HCT116 (cell line): ENCODE data around the gene EMB. TPM values are rescaled to one million over a fixed set of nuclear protein-coding genes. Genes with fewer than 3 reads are reported as not detected.

Experiments used
- ATAC-seq: fragments of 200-7000 bp; cut with Tn5 transposase; 2 replicates; pipeline ENCODE4 v1.9.1; 2020; ENCODE audit warnings: mild to moderate bottlenecking, moderate library complexity
- Bru-seq: library from RNA; stranded (reverse); fragments of 400-500 nt; gene quantifications from one replicate; lab custom pipeline; 2021; lab: Mats Ljungman, UMichigan
- BruChase-seq, 2 experiments: library from RNA; stranded (reverse); fragments of 400-500 nt; gene quantifications; one replicate each; lab custom pipeline; 2021; lab: Mats Ljungman, UMichigan
- BruUV-seq: library from RNA; stranded (reverse); fragments of 400-500 nt; replicated peaks from 2 replicates; lab custom pipeline; 2021; lab: Mats Ljungman, UMichigan
- CTCF ChIA-PET: fragments of 300-600 bp; sonication (Branson Sonifier 250); formaldehyde crosslinking; loops from one replicate; lab custom pipeline; 2021; ENCODE audit warnings: antibody characterized with exemption; lab: Charles Lee
- POLR2A ChIA-PET: fragments of 300-600, 350-600 bp; sonication (Branson Sonifier 250); formaldehyde crosslinking; loops from one replicate; lab custom pipeline; 2021; ENCODE audit warnings: antibody characterized with exemption; lab: Charles Lee
- RAD21 ChIA-PET, 2 experiments: fragments of 300-600 bp; sonication (Branson Sonifier 250); formaldehyde crosslinking; loops; one replicate each; lab custom pipeline; 2023; ENCODE audit warnings: low total read pairs in 2 of 2; ENCODE audit not compliant: uncharacterized antibody in 2 of 2, unreplicated experiment in 2 of 2, low non-redundant PET in 1 of 2; lab: Charles Lee
- DNase-seq: peaks from one replicate; pipeline ENCODE4 v3.0.0-alpha.2; 2010; ENCODE audit warnings: low read depth, low spot score
- H2AFZ ChIP-seq: fragments of 200-600 bp; shearing (Covaris generic), sonication (generic); 2 replicates; pipeline ENCODE4 v1.6.1; 2017; ENCODE audit warnings: low read depth, mixed run types, mixed read lengths, antibody characterized with exemption, low read length; ENCODE audit not compliant: poor library complexity, severe bottlenecking
- H3K27ac ChIP-seq: 2 replicates; pipeline ENCODE4 v1.5.1; 2012; ENCODE audit warnings: low read depth, low read length
- H3K27me3 ChIP-seq: fragments of 200-600 bp; sonication (generic); 2 replicates; pipeline ENCODE4 v1.6.1; 2016; ENCODE audit warnings: mixed run types, low read length, mixed read lengths; ENCODE audit not compliant: insufficient read depth
- H3K36me3 ChIP-seq, 2 experiments: fragments of 200-500 bp in 1 of 2; fragments of 200-600 bp in 1 of 2; sonication (Bioruptor generic) in 1 of 2; sonication (generic) in 1 of 2; 2 replicates each; pipeline versions ENCODE4 v1.5.1 to v1.6.1; 2014 to 2016; ENCODE audit warnings: low read length in 2 of 2, inconsistent platforms in 1 of 2, mixed read lengths in 1 of 2, mixed run types in 1 of 2; ENCODE audit not compliant: insufficient read depth in 2 of 2, control insufficient read depth in 1 of 2
- H3K4me1 ChIP-seq, 2 experiments: fragments of 200-600 bp in 1 of 2; sonication (generic) in 1 of 2; 2 replicates each; pipeline versions ENCODE4 v1.5.1 to v1.6.1; 2012 to 2017; ENCODE audit warnings: low read length in 2 of 2, inconsistent platforms in 1 of 2, mild to moderate bottlenecking in 1 of 2, mixed read lengths in 1 of 2, mixed run types in 1 of 2, moderate library complexity in 1 of 2; ENCODE audit not compliant: insufficient read depth in 2 of 2, control insufficient read depth in 1 of 2
- H3K4me2 ChIP-seq: fragments of 200-600 bp; sonication (generic); 2 replicates; pipeline ENCODE4 v1.6.1; 2017; ENCODE audit warnings: mixed run types, low read length, mixed read lengths
- H3K4me3 ChIP-seq, 2 experiments: fragments of 200-600 bp in 1 of 2; sonication (generic) in 1 of 2; replicated peaks in 1 of 2; 2 replicates each; pipeline ENCODE4 v1.5.1; 2011 to 2016; ENCODE audit warnings: low read length in 2 of 2, control low read depth in 1 of 2, low read depth in 1 of 2, mild to moderate bottlenecking in 1 of 2, mixed read lengths in 1 of 2, mixed run types in 1 of 2
- H3K79me2 ChIP-seq: fragments of 200-600 bp; sonication (generic); 2 replicates; pipeline ENCODE4 v1.6.1; 2017; ENCODE audit warnings: mild to moderate bottlenecking, mixed run types, low read length, moderate library complexity, mixed read lengths; ENCODE audit not compliant: insufficient read depth
- H3K9ac ChIP-seq: fragments of 200-600 bp; sonication (generic); 2 replicates; pipeline ENCODE4 v1.6.1; 2016; ENCODE audit warnings: low read length, mixed read lengths
- H3K9me2 ChIP-seq: fragments of 200-600 bp; sonication (generic), shearing (Covaris generic); 2 replicates; pipeline ENCODE4 v1.6.1; 2017; ENCODE audit warnings: mixed run types, mild to moderate bottlenecking, moderate library complexity; ENCODE audit not compliant: insufficient read depth
- H3K9me3 ChIP-seq, 2 experiments: fragments of 200-500 bp in 1 of 2; fragments of 200-600 bp in 1 of 2; sonication (Bioruptor generic) in 1 of 2; sonication (generic) in 1 of 2; 2 replicates each; pipeline ENCODE4 v1.6.1; 2014 to 2017; ENCODE audit warnings: low read length in 2 of 2, mixed read lengths in 2 of 2, inconsistent platforms in 1 of 2, low read depth in 1 of 2, mild to moderate bottlenecking in 1 of 2, mixed run types in 1 of 2, moderate library complexity in 1 of 2; ENCODE audit not compliant: control insufficient read depth in 1 of 2, insufficient read depth in 1 of 2
- H4K20me1 ChIP-seq: fragments of 200-600 bp; sonication (generic), shearing (Covaris generic); 2 replicates; pipeline ENCODE4 v1.6.1; 2017; ENCODE audit warnings: mixed run types, mild to moderate bottlenecking, moderate library complexity; ENCODE audit not compliant: insufficient read depth
- CEBPB ChIP-seq: IDR thresholded peaks from 2 replicates; pipeline ENCODE4 v1.6.1; 2012; ENCODE audit warnings: low read depth
- EGR1 ChIP-seq: IDR thresholded peaks from 2 replicates; pipeline ENCODE4 v1.6.1; 2012; ENCODE audit warnings: low read depth
- ELF1 ChIP-seq: IDR thresholded peaks from 2 replicates; pipeline ENCODE4 v1.6.1; 2012; ENCODE audit warnings: low read depth, borderline replicate concordance
- EZH2 ChIP-seq: fragments of 200-600 bp; sonication (generic); IDR thresholded peaks from 2 replicates; pipeline ENCODE4 v1.6.1; 2017; ENCODE audit warnings: antibody characterized with exemption, mixed run types
- POLR2AphosphoS5 ChIP-seq: IDR thresholded peaks from 2 replicates; pipeline ENCODE4 v1.6.1; 2011; ENCODE audit warnings: mild to moderate bottlenecking, low read depth, low read length, moderate library complexity
- SIN3A ChIP-seq: IDR thresholded peaks from 2 replicates; pipeline ENCODE4 v1.6.1; 2012; ENCODE audit warnings: low read depth
- SRF ChIP-seq: IDR thresholded peaks from 2 replicates; pipeline ENCODE4 v1.6.1; 2012; ENCODE audit warnings: low read depth
- ZFX ChIP-seq: fragments of 450-650 bp; IDR thresholded peaks from 2 replicates; pipeline ENCODE4 v1.6.1; 2017
- ZNF274 ChIP-seq: fragments of 200-500 bp; sonication (Bioruptor generic); IDR thresholded peaks from 2 replicates; pipeline ENCODE4 v1.6.1; 2014; ENCODE audit warnings: mild to moderate bottlenecking, low read depth, low read length, inconsistent platforms
- intact Hi-C: fragments of 100-400 bp; cut with micrococcal nuclease; formaldehyde crosslinking; loops from 2 replicates; pipeline ENCODE4 v1.10.0; 2022
- long read RNA-seq: library from polyadenylated mRNA; unstranded; transcript quantifications from one replicate; pipeline ENCODE4 v2.0.0, GENCODE V29; 2021; ENCODE audit not compliant: unreplicated experiment
- polyA plus RNA-seq: library from polyadenylated mRNA; unstranded; fragments of >200 nt; gene quantifications from 2 replicates; pipeline ENCODE4 v1.2.1, GENCODE V29; 2012; ENCODE audit warnings: missing spikeins
- total RNA-seq: library from RNA; stranded (reverse); gene quantifications from one replicate; pipeline ENCODE4 v1.2.1, GENCODE V29; 2021; ENCODE audit not compliant: unreplicated experiment
- TF ChIP-seq, protein P1 (sequence below), 3 experiments: fragments of 200-600 bp in 1 of 3; sonication (generic) in 1 of 3; IDR thresholded peaks in 2 of 3; conservative IDR thresholded peaks in 1 of 3; 2 replicates each; pipeline ENCODE4 v1.5.1; 2012 to 2017; ENCODE audit warnings: low read depth in 2 of 3, low read length in 2 of 3, antibody characterized with exemption in 1 of 3, borderline replicate concordance in 1 of 3, control low read depth in 1 of 3, mild to moderate bottlenecking in 1 of 3, mixed read lengths in 1 of 3, mixed run types in 1 of 3, moderate library complexity in 1 of 3; ENCODE audit not compliant: insufficient read depth in 1 of 3
- TF ChIP-seq, protein P2 (sequence below): IDR thresholded peaks from 2 replicates; pipeline ENCODE4 v1.6.1; 2011; ENCODE audit warnings: mild to moderate bottlenecking, low read length, moderate library complexity; ENCODE audit not compliant: insufficient replicate concordance; ENCODE audit errors: extremely low read depth
- TF ChIP-seq, protein P3 (sequence below): IDR thresholded peaks from 2 replicates; pipeline ENCODE4 v1.6.1; 2012
- TF ChIP-seq, protein P4 (sequence below): IDR thresholded peaks from 2 replicates; pipeline ENCODE4 v1.6.1; 2012; ENCODE audit warnings: low read depth

The EMB gene, protein sequence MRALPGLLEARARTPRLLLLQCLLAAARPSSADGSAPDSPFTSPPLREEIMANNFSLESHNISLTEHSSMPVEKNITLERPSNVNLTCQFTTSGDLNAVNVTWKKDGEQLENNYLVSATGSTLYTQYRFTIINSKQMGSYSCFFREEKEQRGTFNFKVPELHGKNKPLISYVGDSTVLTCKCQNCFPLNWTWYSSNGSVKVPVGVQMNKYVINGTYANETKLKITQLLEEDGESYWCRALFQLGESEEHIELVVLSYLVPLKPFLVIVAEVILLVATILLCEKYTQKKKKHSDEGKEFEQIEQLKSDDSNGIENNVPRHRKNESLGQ
- total RNA-seq (15.2 TPM), Bru-seq, nascent RNA (percentile 61 among the genes with signal in this experiment), BruChase-seq, experiment 1, labeled RNA remaining after a 6-hour chase (percentile 78 among the genes with signal in this experiment), BruChase-seq, experiment 2, labeled RNA remaining after a 2-hour chase (percentile 81 among the genes with signal in this experiment)
- 3.1 and 3.7 TPM in 2 replicates for polyA plus RNA-seq
- long read RNA-seq, full-length matches to known transcripts, result 5 of 7 reads
- long read RNA-seq, partial matches to known transcripts, result 0 of 7 reads
- long read RNA-seq, other reads (novel, unspliced or antisense), result 2 of 7 reads

DNA sequence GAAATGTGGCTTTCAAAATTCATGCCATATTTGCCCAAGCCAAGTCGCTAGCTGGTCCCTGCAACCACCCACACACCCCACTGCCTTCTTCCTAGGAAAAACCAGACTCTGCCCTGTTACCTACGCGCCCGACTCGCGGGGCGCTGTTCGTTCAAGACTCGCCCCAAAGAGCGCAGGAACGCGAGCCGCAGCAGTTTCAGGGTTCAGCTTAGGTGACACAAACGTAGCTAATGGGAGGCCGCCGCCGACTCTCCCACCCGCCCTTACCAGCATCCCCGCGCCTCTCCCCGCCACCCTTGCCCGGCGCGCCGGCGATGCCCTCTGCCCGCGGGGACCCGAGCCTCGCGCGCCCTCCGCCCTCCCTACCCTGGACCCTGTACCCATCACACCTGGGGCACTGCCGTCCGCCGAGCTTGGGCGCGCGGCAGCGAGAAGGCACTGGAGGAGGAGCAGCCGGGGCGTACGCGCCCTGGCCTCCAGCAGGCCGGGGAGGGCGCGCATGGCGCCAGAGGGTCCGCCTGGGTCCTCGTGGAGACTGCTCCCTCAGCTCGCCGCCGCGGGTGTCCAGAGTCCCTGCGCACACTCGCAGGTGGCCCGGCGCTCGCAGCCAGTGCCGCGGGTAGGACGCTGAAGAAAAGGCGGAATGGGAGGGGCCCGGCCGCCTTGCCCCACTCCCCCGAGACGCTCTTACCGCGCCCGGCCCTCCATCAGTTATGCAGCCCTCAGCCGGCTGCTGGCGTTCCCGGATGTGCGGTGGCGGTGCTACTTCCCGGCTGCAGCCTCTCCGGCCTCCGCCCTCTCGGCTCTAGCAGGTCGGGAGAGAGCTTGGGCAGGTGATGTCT lies at the start of gene EMB:
EMB (minus strand) TSS at position 638 of the 842 bp plus-strand sequence; CDS start at position 501, 137 bp downstream.
- Histone ChIP-seq H3K27me3 (no peaks in the 10 kb centered on the region), H3K9me2 (no peaks in the 10 kb centered on the region), H3K4me3 (peak within 1 kb of the TSS; percentile 48 to 63), H3K9me3 (no peaks in the 10 kb centered on the region), H4K20me1 (no peaks in the 10 kb centered on the region), H3K9ac (peak within 1 kb of the TSS; percentile 61), H3K79me2 (no peaks in the 10 kb centered on the region), H3K27ac (peak within 1 kb of the TSS; percentile 59), H3K36me3 (no peaks in the 10 kb centered on the region), H3K4me1 (peaks cover 0 to 3% of the 10 kb centered on the region in 2 experiments; a peak in 2 of 4 replicates), H3K4me2 (peak within 1 kb of the TSS; percentile 75), H2AFZ (no peak within 1 kb of the TSS)
- BruUV-seq, result no TSS peak
- peak; percentile 88 for ATAC-seq
- RAD21 ChIA-PET, result no interaction called here
- intact Hi-C loops, result no loop called here
- POLR2A ChIA-PET, result no interaction called here
- DNase-seq, result peak; percentile 31
- CTCF ChIA-PET, result no interaction called here
- TF ChIP-seq EZH2, result no peak
- TF ChIP-seq, protein P1, sequence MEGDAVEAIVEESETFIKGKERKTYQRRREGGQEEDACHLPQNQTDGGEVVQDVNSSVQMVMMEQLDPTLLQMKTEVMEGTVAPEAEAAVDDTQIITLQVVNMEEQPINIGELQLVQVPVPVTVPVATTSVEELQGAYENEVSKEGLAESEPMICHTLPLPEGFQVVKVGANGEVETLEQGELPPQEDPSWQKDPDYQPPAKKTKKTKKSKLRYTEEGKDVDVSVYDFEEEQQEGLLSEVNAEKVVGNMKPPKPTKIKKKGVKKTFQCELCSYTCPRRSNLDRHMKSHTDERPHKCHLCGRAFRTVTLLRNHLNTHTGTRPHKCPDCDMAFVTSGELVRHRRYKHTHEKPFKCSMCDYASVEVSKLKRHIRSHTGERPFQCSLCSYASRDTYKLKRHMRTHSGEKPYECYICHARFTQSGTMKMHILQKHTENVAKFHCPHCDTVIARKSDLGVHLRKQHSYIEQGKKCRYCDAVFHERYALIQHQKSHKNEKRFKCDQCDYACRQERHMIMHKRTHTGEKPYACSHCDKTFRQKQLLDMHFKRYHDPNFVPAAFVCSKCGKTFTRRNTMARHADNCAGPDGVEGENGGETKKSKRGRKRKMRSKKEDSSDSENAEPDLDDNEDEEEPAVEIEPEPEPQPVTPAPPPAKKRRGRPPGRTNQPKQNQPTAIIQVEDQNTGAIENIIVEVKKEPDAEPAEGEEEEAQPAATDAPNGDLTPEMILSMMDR (IDR thresholded peaks at IDR 0.05 in 2 of 3, conservative IDR thresholded peaks at IDR 0.05 in 1 of 3; ENCODE audit: borderline replicate concordance in 1 of 3, insufficient read depth in 1 of 3, low read depth in 2 of 3, low read length in 2 of 3), result peak in 2 of 3 experiments; percentile 21 to 26; a peak in 2 of 6 replicates
- TF ChIP-seq SIN3A, result peak; percentile 35; the same call in 1 of the 2 replicates
- TF ChIP-seq, protein P2, sequence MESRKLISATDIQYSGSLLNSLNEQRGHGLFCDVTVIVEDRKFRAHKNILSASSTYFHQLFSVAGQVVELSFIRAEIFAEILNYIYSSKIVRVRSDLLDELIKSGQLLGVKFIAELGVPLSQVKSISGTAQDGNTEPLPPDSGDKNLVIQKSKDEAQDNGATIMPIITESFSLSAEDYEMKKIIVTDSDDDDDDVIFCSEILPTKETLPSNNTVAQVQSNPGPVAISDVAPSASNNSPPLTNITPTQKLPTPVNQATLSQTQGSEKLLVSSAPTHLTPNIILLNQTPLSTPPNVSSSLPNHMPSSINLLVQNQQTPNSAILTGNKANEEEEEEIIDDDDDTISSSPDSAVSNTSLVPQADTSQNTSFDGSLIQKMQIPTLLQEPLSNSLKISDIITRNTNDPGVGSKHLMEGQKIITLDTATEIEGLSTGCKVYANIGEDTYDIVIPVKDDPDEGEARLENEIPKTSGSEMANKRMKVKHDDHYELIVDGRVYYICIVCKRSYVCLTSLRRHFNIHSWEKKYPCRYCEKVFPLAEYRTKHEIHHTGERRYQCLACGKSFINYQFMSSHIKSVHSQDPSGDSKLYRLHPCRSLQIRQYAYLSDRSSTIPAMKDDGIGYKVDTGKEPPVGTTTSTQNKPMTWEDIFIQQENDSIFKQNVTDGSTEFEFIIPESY, result no peak
- TF ChIP-seq ZNF274, result no peak
- 0 out of 2 replicates have a peak, but pooled peaks have one; percentile 28 for TF ChIP-seq EGR1
- TF ChIP-seq ELF1, result 0 out of 2 replicates have a peak, but pooled peaks have one; percentile 12
- peak; percentile 54 for TF ChIP-seq POLR2AphosphoS5
- TF ChIP-seq, protein P3, sequence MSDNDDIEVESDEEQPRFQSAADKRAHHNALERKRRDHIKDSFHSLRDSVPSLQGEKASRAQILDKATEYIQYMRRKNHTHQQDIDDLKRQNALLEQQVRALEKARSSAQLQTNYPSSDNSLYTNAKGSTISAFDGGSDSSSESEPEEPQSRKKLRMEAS, result peak; percentile 38; the same call in 1 of the 2 replicates
- no peak for TF ChIP-seq CEBPB
- peak; percentile 34; the same call in 1 of the 2 replicates for TF ChIP-seq ZFX
- no peak for TF ChIP-seq SRF
- TF ChIP-seq, protein P4, sequence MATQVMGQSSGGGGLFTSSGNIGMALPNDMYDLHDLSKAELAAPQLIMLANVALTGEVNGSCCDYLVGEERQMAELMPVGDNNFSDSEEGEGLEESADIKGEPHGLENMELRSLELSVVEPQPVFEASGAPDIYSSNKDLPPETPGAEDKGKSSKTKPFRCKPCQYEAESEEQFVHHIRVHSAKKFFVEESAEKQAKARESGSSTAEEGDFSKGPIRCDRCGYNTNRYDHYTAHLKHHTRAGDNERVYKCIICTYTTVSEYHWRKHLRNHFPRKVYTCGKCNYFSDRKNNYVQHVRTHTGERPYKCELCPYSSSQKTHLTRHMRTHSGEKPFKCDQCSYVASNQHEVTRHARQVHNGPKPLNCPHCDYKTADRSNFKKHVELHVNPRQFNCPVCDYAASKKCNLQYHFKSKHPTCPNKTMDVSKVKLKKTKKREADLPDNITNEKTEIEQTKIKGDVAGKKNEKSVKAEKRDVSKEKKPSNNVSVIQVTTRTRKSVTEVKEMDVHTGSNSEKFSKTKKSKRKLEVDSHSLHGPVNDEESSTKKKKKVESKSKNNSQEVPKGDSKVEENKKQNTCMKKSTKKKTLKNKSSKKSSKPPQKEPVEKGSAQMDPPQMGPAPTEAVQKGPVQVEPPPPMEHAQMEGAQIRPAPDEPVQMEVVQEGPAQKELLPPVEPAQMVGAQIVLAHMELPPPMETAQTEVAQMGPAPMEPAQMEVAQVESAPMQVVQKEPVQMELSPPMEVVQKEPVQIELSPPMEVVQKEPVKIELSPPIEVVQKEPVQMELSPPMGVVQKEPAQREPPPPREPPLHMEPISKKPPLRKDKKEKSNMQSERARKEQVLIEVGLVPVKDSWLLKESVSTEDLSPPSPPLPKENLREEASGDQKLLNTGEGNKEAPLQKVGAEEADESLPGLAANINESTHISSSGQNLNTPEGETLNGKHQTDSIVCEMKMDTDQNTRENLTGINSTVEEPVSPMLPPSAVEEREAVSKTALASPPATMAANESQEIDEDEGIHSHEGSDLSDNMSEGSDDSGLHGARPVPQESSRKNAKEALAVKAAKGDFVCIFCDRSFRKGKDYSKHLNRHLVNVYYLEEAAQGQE, result no peak
